OCI-LY7 (cell line): ENCODE results near the gene WNK2. TPM values are rescaled to one million over a fixed set of nuclear protein-coding genes. Genes with fewer than 3 reads are reported as not detected.

ENCODE experiments used
- BruUV-seq: library from RNA; stranded (reverse); fragments of 400-500 nt; replicated peaks from 2 replicates; lab custom pipeline; 2021; lab: Mats Ljungman, UMichigan
- CTCF ChIA-PET: fragments of 300-600 bp; sonication (Branson Sonifier 250); formaldehyde crosslinking; loops from one replicate; lab custom pipeline; 2022; ENCODE audit warnings: antibody characterized with exemption; ENCODE audit not compliant: unreplicated experiment; lab: Charles Lee
- POLR2A ChIA-PET: fragments of 300-600 bp; sonication (Branson Sonifier 250); formaldehyde crosslinking; loops from one replicate; lab custom pipeline; 2022; ENCODE audit warnings: antibody characterized with exemption; lab: Charles Lee
- DNase-seq: peaks from one replicate; pipeline ENCODE4 v3.0.0-alpha.2; 2015; ENCODE audit warnings: low spot score
- H2AFZ ChIP-seq: fragments of 200-600 bp; sonication (generic), shearing (Covaris generic); 2 replicates; pipeline ENCODE4 v1.6.1; 2014; ENCODE audit warnings: mild to moderate bottlenecking, antibody characterized with exemption, low read length, moderate library complexity
- H3K27ac ChIP-seq: fragments of 200-600 bp; sonication (generic); 2 replicates; pipeline ENCODE4 v1.5.1; 2014; ENCODE audit warnings: mixed run types, low read depth, mild to moderate bottlenecking, moderate library complexity, low read length, inconsistent platforms; ENCODE audit not compliant: poor library complexity, severe bottlenecking
- H3K36me3 ChIP-seq: fragments of 200-600 bp; sonication (generic); 2 replicates; pipeline ENCODE4 v1.6.1; 2014; ENCODE audit warnings: mild to moderate bottlenecking, antibody characterized with exemption, low read length, moderate library complexity, mixed read lengths; ENCODE audit not compliant: insufficient read depth
- H3K4me1 ChIP-seq: fragments of 200-600 bp; sonication (generic); 2 replicates; pipeline ENCODE4 v1.5.1; 2014; ENCODE audit warnings: mild to moderate bottlenecking, low read length; ENCODE audit not compliant: insufficient read depth, poor library complexity, severe bottlenecking
- H3K4me2 ChIP-seq: fragments of 200-600 bp; sonication (generic); 2 replicates; pipeline ENCODE4 v1.6.1; 2014; ENCODE audit warnings: mild to moderate bottlenecking, low read length
- H3K4me3 ChIP-seq: fragments of 200-600 bp; sonication (generic); 2 replicates; pipeline ENCODE4 v1.5.1; 2014; ENCODE audit warnings: mild to moderate bottlenecking, low read depth, low read length; ENCODE audit not compliant: poor library complexity, severe bottlenecking
- H3K79me2 ChIP-seq: fragments of 200-600 bp; sonication (generic); 2 replicates; pipeline ENCODE4 v1.6.1; 2016; ENCODE audit warnings: low read depth, mild to moderate bottlenecking, low read length, moderate library complexity, mixed read lengths; ENCODE audit not compliant: insufficient read depth
- H3K9me2 ChIP-seq: fragments of 200-600 bp; sonication (generic); 2 replicates; pipeline ENCODE4 v1.6.1; 2016; ENCODE audit warnings: mild to moderate bottlenecking, low read length, mixed read lengths; ENCODE audit not compliant: insufficient read depth
- H3K9me3 ChIP-seq: fragments of 200-600 bp; sonication (generic); 2 replicates; pipeline ENCODE4 v1.6.1; 2014; ENCODE audit warnings: mild to moderate bottlenecking, mixed run types, low read length, mixed read lengths
- H4K20me1 ChIP-seq: fragments of 200-600 bp; sonication (generic); 2 replicates; pipeline ENCODE4 v1.6.1; 2014; ENCODE audit warnings: mild to moderate bottlenecking, antibody characterized with exemption, low read length, moderate library complexity, mixed read lengths; ENCODE audit not compliant: insufficient read depth
- CTCF ChIP-seq: fragments of 200-600 bp; sonication (generic); conservative IDR thresholded peaks from 2 replicates; pipeline ENCODE4 v1.5.1; 2014; ENCODE audit warnings: mild to moderate bottlenecking, antibody characterized with exemption, low read length, moderate library complexity, mixed read lengths
- EZH2phosphoT487 ChIP-seq: fragments of 200-600 bp; sonication (generic); IDR thresholded peaks from 2 replicates; pipeline ENCODE4 v1.6.1; 2018; ENCODE audit warnings: low read depth, borderline replicate concordance, mild to moderate bottlenecking, mixed run types, antibody characterized with exemption, low read length, moderate library complexity, mixed read lengths
- intact Hi-C: fragments of 100-400 bp; cut with micrococcal nuclease; formaldehyde crosslinking; loops from one replicate; pipeline ENCODE4 v1.10.0; 2022; ENCODE audit not compliant: unreplicated experiment
- total RNA-seq, 2 experiments: library from RNA; depleted of rRNA in 1 of 2; stranded (reverse); fragments of >200 nt in 1 of 2; shearing (Covaris generic) in 1 of 2; gene quantifications; 2 replicates each; pipeline ENCODE4 v1.2.3, GENCODE V29; 2014 to 2022

Gene WNK2
- total RNA-seq, 2 experiments from 2014 or later, result 142 to 194 TPM

- H3K79me2 ChIP-seq, result no peaks in the 10 kb centered on the region
- TF ChIP-seq EZH2phosphoT487 (no peak), CTCF (no peak)
- DNase-seq, result no peak
- POLR2A ChIA-PET, result no interaction called here
- no peaks in the 10 kb centered on the region for H3K9me2 ChIP-seq
- H2AFZ ChIP-seq, result no peak overlapping the region
- no peak overlapping the region for H3K4me3 ChIP-seq
- CTCF ChIA-PET, result interaction anchor here (0.6 kb wide), 1 partner anchor 150 kb away, joined by 3 read pairs; no protein-coding TSS in a partner anchor
- intact Hi-C loops, result loop anchor here (10.0 kb wide), 1 partner anchor 255 kb away; no protein-coding TSS in a partner anchor
- H4K20me1 ChIP-seq, result no peaks in the 10 kb centered on the region
- H3K4me2 ChIP-seq, result no peak overlapping the region
- no peaks in the 10 kb centered on the region for H3K9me3 ChIP-seq
- H3K27ac ChIP-seq, result no peak overlapping the region
- H3K4me1 ChIP-seq, result peaks cover 6% of the 10 kb centered on the region
- no TSS peak for BruUV-seq
- H3K36me3 ChIP-seq, result peaks cover 6% of the 10 kb centered on the region
Measured at GRCh38 chr9:93309889-93310425, 126.0 kb downstream of the WNK2 start.

GRCh38 chr9:93315118-93315517 is 131.2 kb downstream of the WNK2 start:
- DNase-seq, result no peak
- H3K4me1 ChIP-seq, result peaks cover 6% of the 10 kb centered on the region
- TF ChIP-seq EZH2phosphoT487 (no peak), CTCF (no peak)
- H3K9me3 ChIP-seq, result no peaks in the 10 kb centered on the region
- H3K27ac ChIP-seq, result no peak overlapping the region
- no peaks in the 10 kb centered on the region for H3K79me2 ChIP-seq
- CTCF ChIA-PET, result no interaction called here
- peaks cover 6% of the 10 kb centered on the region for H3K36me3 ChIP-seq
- no TSS peak for BruUV-seq
- no peak overlapping the region for H3K4me3 ChIP-seq
- no peak overlapping the region for H3K4me2 ChIP-seq
- no peaks in the 10 kb centered on the region for H4K20me1 ChIP-seq
- POLR2A ChIA-PET, result no interaction called here
- intact Hi-C loops, result loop anchor here (10.0 kb wide), 1 partner anchor 250 kb away; no protein-coding TSS in a partner anchor
- H2AFZ ChIP-seq, result no peak overlapping the region
- no peaks in the 10 kb centered on the region for H3K9me2 ChIP-seq

GRCh38 chr9:93315960-93316359 is 132.0 kb downstream of the WNK2 start:
- H2AFZ ChIP-seq, result no peak overlapping the region
- peaks cover 6% of the 10 kb centered on the region for H3K36me3 ChIP-seq
- no peak overlapping the region for H3K4me3 ChIP-seq
- no TSS peak for BruUV-seq
- H3K27ac ChIP-seq, result no peak overlapping the region
- H3K79me2 ChIP-seq, result no peaks in the 10 kb centered on the region
- intact Hi-C loops, result loop anchor here (10.0 kb wide), 1 partner anchor 249 kb away; no protein-coding TSS in a partner anchor
- ChIA-PET CTCF (no interaction called here), POLR2A (interaction anchor here (0.5 kb wide), 1 partner anchor 2000 kb away, joined by 3 read pairs; no protein-coding TSS in a partner anchor)
- DNase-seq, result no peak
- no peak overlapping the region for H3K4me2 ChIP-seq
- TF ChIP-seq EZH2phosphoT487 (no peak), CTCF (no peak)
- peaks cover 6% of the 10 kb centered on the region for H3K4me1 ChIP-seq
- H4K20me1 ChIP-seq, result no peaks in the 10 kb centered on the region
- H3K9me3 ChIP-seq, result no peaks in the 10 kb centered on the region
- H3K9me2 ChIP-seq, result no peaks in the 10 kb centered on the region
